GM18499 (cell line): ENCODE results near the gene TBX5.

Experiments
- ATAC-seq: cut with Tn5 transposase; IDR thresholded peaks from one replicate; pipeline ENCODE4 v1.9.1; 2021; ENCODE audit warnings: moderate number of reproducible peaks; ENCODE audit not compliant: insufficient read depth, unreplicated experiment

Gene TBX5

GRCh38 chr12:114335607-114336006 lies 70.3 kb downstream of the TBX5 start:
- ATAC-seq, result no peak

GRCh38 chr12:114334395-114334794 lies 71.5 kb downstream of the TBX5 start:
- no peak for ATAC-seq

- ATAC-seq, result no peak
Measured at GRCh38 chr12:114328292-114328691, 77.7 kb downstream of the TBX5 start.

- ATAC-seq, result no peak
Measured at GRCh38 chr12:114327765-114328164, 78.2 kb downstream of the TBX5 start.

GRCh38 chr12:114321524-114321923 lies 84.4 kb downstream of the TBX5 start:
- ATAC-seq, result no peak

- ATAC-seq, result no peak
Measured at GRCh38 chr12:114320968-114321367, 85.0 kb downstream of the TBX5 start.

GRCh38 chr12:114320101-114320500 lies 85.8 kb downstream of the TBX5 start:
- ATAC-seq, result no peak

- ATAC-seq, result no peak
Measured at GRCh38 chr12:114319422-114319821, 86.5 kb downstream of the TBX5 start.

- ATAC-seq, result no peak
Measured at GRCh38 chr12:114318984-114319383, 87.0 kb downstream of the TBX5 start.

- no peak for ATAC-seq
Measured at GRCh38 chr12:114316076-114316475, 89.9 kb downstream of the TBX5 start.

GRCh38 chr12:114314974-114315720 lies 90.8 kb downstream of the TBX5 start:
- ATAC-seq, result no peak

- no peak for ATAC-seq
Measured at GRCh38 chr12:114314403-114314802, 91.5 kb downstream of the TBX5 start.

GRCh38 chr12:114313910-114314309 lies 92.0 kb downstream of the TBX5 start:
- ATAC-seq, result no peak

- no peak for ATAC-seq
Measured at GRCh38 chr12:114311974-114312373, 94.0 kb downstream of the TBX5 start.

- ATAC-seq, result no peak
Measured at GRCh38 chr12:114306646-114307045, 99.3 kb downstream of the TBX5 start.

- no peak for ATAC-seq
Measured at GRCh38 chr12:114305446-114305845, 100.5 kb downstream of the TBX5 start.
